HG03378 (cell line): ENCODE data around the gene EGFL8.
"Not testable (repeated sequence)": the region's sequence is repeated elsewhere in the genome, so short reads cannot be mapped to it uniquely, and the experiment has no call there.

ENCODE experiments used
- ATAC-seq: cut with Tn5 transposase; IDR thresholded peaks from one replicate; pipeline ENCODE4 v1.9.1; 2021; ENCODE audit warnings: mild to moderate bottlenecking, moderate library complexity; ENCODE audit not compliant: unreplicated experiment

EGFL8 gene

GRCh38 chr6:32164295-32164694, at the start of gene EGFL8:
Gene EGFL8 (plus strand): TSS chr6:32164595. CDS start chr6:32166166, 1,571 bp downstream.
- no peak for ATAC-seq

GRCh38 chr6:32114796-32115195, 49.6 kb upstream of the EGFL8 start:
- ATAC-seq: no peak

GRCh38 chr6:32115623-32116022, 48.8 kb upstream of the EGFL8 start:
- ATAC-seq: no peak

GRCh38 chr6:32116674-32117073, 47.7 kb upstream of the EGFL8 start:
- no peak for ATAC-seq

- no peak for ATAC-seq
These were observed 46.9 kb upstream of the EGFL8 start for GRCh38 chr6:32117461-32117860.

GRCh38 chr6:32118782-32119628, 45.4 kb upstream of the EGFL8 start:
- no peak for ATAC-seq

- ATAC-seq: no peak
These were observed 43.8 kb upstream of the EGFL8 start for GRCh38 chr6:32120573-32121059.

GRCh38 chr6:32123681-32124080, 40.7 kb upstream of the EGFL8 start:
- ATAC-seq: no peak

GRCh38 chr6:32126880-32127279, 37.5 kb upstream of the EGFL8 start:
- no peak for ATAC-seq

GRCh38 chr6:32127409-32127716, 37.0 kb upstream of the EGFL8 start:
- no peak for ATAC-seq

- peak; percentile 81 for ATAC-seq
These were observed 36.4 kb upstream of the EGFL8 start, which contains the start of gene ATF6B for GRCh38 chr6:32127717-32128592. Gene ATF6B (minus strand): TSS chr6:32128246. CDS start chr6:32128207, 39 bp downstream.

GRCh38 chr6:32128751-32129296, 35.6 kb upstream of the EGFL8 start:
- ATAC-seq: no peak

- no peak for ATAC-seq
These were observed 34.9 kb upstream of the EGFL8 start for GRCh38 chr6:32129297-32130088.

- no peak for ATAC-seq
These were observed 32.9 kb upstream of the EGFL8 start for GRCh38 chr6:32131439-32131948.

GRCh38 chr6:32132110-32132509, 32.3 kb upstream of the EGFL8 start:
- ATAC-seq: no peak

- no peak for ATAC-seq
These were observed 30.6 kb upstream of the EGFL8 start for GRCh38 chr6:32133786-32134185.

- ATAC-seq: no peak
These were observed 26.9 kb upstream of the EGFL8 start for GRCh38 chr6:32137454-32137853.

- ATAC-seq: no peak
These were observed 24.8 kb upstream of the EGFL8 start for GRCh38 chr6:32139590-32139989.

GRCh38 chr6:32140420-32141046, 23.9 kb upstream of the EGFL8 start:
- ATAC-seq: no peak

GRCh38 chr6:32144238-32144637, 20.2 kb upstream of the EGFL8 start:
- ATAC-seq: not testable (repeated sequence)
